ENCODE measurements around the gene KCNAB1.

GRCh38 chr3:156516284-156516683 lies 395.9 kb downstream of the KCNAB1 start:
- TF ChIP-seq POLR2AphosphoS5 (IDR thresholded peaks at IDR 0.05), result no peak
- no peak for TF ChIP-seq POLR2A (IDR thresholded peaks at IDR 0.05)
- no peak for TF ChIP-seq CTCF (IDR thresholded peaks at IDR 0.05)
- TF ChIP-seq EP300 (IDR thresholded peaks at IDR 0.05; ENCODE audit: low read depth), result no peak

Data from transverse colon (tissue), 4 donors.